Neural crest cell (in vitro differentiated cells): ENCODE measurements around the gene ACTL9. TPM values are rescaled to one million over a fixed set of nuclear protein-coding genes. Genes with fewer than 3 reads are reported as not detected.
"Not testable (repeated sequence)": the region's sequence is repeated elsewhere in the genome, so short reads cannot be mapped to it uniquely, and the experiment has no call there.

Experiments
- DNase-seq: peaks from one replicate; pipeline ENCODE4 v3.0.0; 2021; ENCODE audit warnings: low read depth, mixed read lengths, low spot score
- H3K27ac Mint-ChIP-seq: one replicate; pipeline ENCODE4 v1.8.0; 2021; ENCODE audit warnings: mild to moderate bottlenecking, mixed read lengths; ENCODE audit not compliant: unreplicated experiment
- H3K27me3 Mint-ChIP-seq: 2 replicates; pipeline ENCODE4 v1.8.0; 2021; ENCODE audit warnings: low read depth, mild to moderate bottlenecking, mixed read lengths
- H3K36me3 Mint-ChIP-seq: 2 replicates; pipeline ENCODE4 v1.8.0; 2021; ENCODE audit warnings: low read depth, mild to moderate bottlenecking, mixed read lengths
- H3K4me1 Mint-ChIP-seq: 2 replicates; pipeline ENCODE4 v1.8.0; 2021; ENCODE audit warnings: mixed read lengths
- H3K4me3 Mint-ChIP-seq: one replicate; pipeline ENCODE4 v1.8.0; 2021; ENCODE audit warnings: mild to moderate bottlenecking, mixed read lengths
- H3K9me3 Mint-ChIP-seq: 2 replicates; pipeline ENCODE4 v1.8.0; 2021; ENCODE audit warnings: mixed read lengths
- CTCF ChIP-seq: fragments of 200-600 bp; sonication (generic); conservative IDR thresholded peaks from 2 replicates; pipeline ENCODE4 v1.5.0; 2021; ENCODE audit warnings: antibody characterized with exemption, mild to moderate bottlenecking
- long read RNA-seq: library from polyadenylated mRNA; unstranded; transcript quantifications from one replicate; pipeline ENCODE4 v2.0.0, GENCODE V29; 2020
- total RNA-seq: library from RNA; stranded (reverse); gene quantifications from 2 replicates; pipeline ENCODE4 v1.2.1, GENCODE V29; 2021

Gene ACTL9, protein sequence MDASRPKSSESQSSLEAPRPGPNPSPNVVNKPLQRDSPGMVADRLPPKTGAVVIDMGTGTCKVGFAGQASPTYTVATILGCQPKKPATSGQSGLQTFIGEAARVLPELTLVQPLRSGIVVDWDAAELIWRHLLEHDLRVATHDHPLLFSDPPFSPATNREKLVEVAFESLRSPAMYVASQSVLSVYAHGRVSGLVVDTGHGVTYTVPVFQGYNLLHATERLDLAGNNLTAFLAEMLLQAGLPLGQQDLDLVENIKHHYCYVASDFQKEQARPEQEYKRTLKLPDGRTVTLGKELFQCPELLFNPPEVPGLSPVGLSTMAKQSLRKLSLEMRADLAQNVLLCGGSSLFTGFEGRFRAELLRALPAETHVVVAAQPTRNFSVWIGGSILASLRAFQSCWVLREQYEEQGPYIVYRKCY
- total RNA-seq, result not detected in 2 replicates
- long read RNA-seq, result 0 reads

- Mint-ChIP-seq H3K4me1 (no peaks in the 10 kb centered on the region), H3K36me3 (no peaks in the 10 kb centered on the region), H3K4me3 (no peak within 1 kb of the TSS), H3K9me3 (no peaks in the 10 kb centered on the region), H3K27me3 (peaks cover 49% of the 10 kb centered on the region), H3K27ac (no peak within 1 kb of the TSS)
- no peak for TF ChIP-seq CTCF
- no peak for DNase-seq
Observed at GRCh38 chr19:8698433-8699063, at the start of gene ACTL9. ACTL9 (minus strand) TSS chr19:8698795; CDS start chr19:8698701, 94 bp downstream.

GRCh38 chr19:8739291-8740065, 40.9 kb upstream of the ACTL9 start:
- not testable (repeated sequence) for H3K9me3 Mint-ChIP-seq, H3K27me3 Mint-ChIP-seq, H3K36me3 Mint-ChIP-seq, H3K4me1 Mint-ChIP-seq, DNase-seq, H3K4me3 Mint-ChIP-seq, H3K27ac Mint-ChIP-seq

- Mint-ChIP-seq H3K36me3 (no peaks in the 10 kb centered on the region), H3K27ac (no peak overlapping the region), H3K27me3 (no peaks in the 10 kb centered on the region), H3K9me3 (no peaks in the 10 kb centered on the region), H3K4me3 (no peak overlapping the region), H3K4me1 (no peaks in the 10 kb centered on the region)
- TF ChIP-seq CTCF, result no peak
- DNase-seq, result no peak
Observed at GRCh38 chr19:8738377-8738776, 39.8 kb upstream of the ACTL9 start.

DNA sequence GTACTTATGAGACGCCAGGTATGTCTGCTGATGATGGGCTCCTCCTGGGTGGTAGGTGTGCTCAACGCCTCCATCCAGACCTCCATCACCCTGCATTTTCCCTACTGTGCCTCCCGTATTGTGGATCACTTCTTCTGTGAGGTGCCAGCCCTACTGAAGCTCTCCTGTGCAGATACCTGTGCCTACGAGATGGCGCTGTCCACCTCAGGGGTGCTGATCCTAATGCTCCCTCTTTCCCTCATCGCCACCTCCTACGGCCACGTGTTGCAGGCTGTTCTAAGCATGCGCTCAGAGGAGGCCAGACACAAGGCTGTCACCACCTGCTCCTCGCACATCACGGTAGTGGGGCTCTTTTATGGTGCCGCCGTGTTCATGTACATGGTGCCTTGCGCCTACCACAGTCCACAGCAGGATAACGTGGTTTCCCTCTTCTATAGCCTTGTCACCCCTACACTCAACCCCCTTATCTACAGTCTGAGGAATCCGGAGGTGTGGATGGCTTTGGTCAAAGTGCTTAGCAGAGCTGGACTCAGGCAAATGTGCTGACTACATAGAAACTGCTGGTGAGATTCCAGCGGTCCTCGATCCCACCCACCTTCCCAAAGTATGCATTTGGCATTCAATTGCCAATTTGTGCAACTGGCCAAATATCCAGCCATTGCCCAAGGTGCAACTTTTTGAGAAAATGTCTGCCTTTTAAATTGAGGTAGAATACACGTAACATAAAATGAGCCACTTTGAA, 33.0 kb upstream of the ACTL9 start:
- no peak for DNase-seq
- H3K36me3 Mint-ChIP-seq, result peaks cover 3% of the 10 kb centered on the region
- H3K9me3 Mint-ChIP-seq, result peaks cover 13% of the 10 kb centered on the region
- no peak overlapping the region for H3K4me3 Mint-ChIP-seq
- H3K4me1 Mint-ChIP-seq, result no peaks in the 10 kb centered on the region
- no peak for TF ChIP-seq CTCF
- H3K27me3 Mint-ChIP-seq, result no peaks in the 10 kb centered on the region
- H3K27ac Mint-ChIP-seq, result no peak overlapping the region

- peaks cover 5% of the 10 kb centered on the region for H3K9me3 Mint-ChIP-seq
Observed at GRCh38 chr19:8724276-8724675, 25.7 kb upstream of the ACTL9 start.

More at GRCh38 chr19:8724276-8724675, 25.7 kb upstream of the ACTL9 start:
- Mint-ChIP-seq H3K36me3 (no peaks in the 10 kb centered on the region), H3K4me1 (no peaks in the 10 kb centered on the region), H3K27ac (no peak overlapping the region), H3K27me3 (peaks cover 3% of the 10 kb centered on the region), H3K4me3 (no peak overlapping the region)
- DNase-seq, result no peak
- TF ChIP-seq CTCF, result no peak
